ENCODE data around the gene HDAC4.

- TF ChIP-seq, protein P1, sequence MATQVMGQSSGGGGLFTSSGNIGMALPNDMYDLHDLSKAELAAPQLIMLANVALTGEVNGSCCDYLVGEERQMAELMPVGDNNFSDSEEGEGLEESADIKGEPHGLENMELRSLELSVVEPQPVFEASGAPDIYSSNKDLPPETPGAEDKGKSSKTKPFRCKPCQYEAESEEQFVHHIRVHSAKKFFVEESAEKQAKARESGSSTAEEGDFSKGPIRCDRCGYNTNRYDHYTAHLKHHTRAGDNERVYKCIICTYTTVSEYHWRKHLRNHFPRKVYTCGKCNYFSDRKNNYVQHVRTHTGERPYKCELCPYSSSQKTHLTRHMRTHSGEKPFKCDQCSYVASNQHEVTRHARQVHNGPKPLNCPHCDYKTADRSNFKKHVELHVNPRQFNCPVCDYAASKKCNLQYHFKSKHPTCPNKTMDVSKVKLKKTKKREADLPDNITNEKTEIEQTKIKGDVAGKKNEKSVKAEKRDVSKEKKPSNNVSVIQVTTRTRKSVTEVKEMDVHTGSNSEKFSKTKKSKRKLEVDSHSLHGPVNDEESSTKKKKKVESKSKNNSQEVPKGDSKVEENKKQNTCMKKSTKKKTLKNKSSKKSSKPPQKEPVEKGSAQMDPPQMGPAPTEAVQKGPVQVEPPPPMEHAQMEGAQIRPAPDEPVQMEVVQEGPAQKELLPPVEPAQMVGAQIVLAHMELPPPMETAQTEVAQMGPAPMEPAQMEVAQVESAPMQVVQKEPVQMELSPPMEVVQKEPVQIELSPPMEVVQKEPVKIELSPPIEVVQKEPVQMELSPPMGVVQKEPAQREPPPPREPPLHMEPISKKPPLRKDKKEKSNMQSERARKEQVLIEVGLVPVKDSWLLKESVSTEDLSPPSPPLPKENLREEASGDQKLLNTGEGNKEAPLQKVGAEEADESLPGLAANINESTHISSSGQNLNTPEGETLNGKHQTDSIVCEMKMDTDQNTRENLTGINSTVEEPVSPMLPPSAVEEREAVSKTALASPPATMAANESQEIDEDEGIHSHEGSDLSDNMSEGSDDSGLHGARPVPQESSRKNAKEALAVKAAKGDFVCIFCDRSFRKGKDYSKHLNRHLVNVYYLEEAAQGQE (IDR thresholded peaks at IDR 0.05; ENCODE audit: insufficient read depth in 1 of 2, low read depth in 2 of 2, low read length in 1 of 2) = no peak
- TF ChIP-seq CTCF (IDR thresholded peaks at IDR 0.05) = no peak
- no peak for TF ChIP-seq SIN3A (IDR thresholded peaks at IDR 0.05; ENCODE audit: borderline replicate concordance, insufficient read depth, low read depth, low read length)
These were observed 13.9 kb downstream of the HDAC4 start for GRCh38 chr2:239386872-239387445.
